Activated CD4-positive, alpha-beta memory T cell treated with anti-CD3 and anti-CD28 coated beads for 36 hours (primary cell): ENCODE measurements around the gene WBP1L. TPM values are rescaled to one million over a fixed set of nuclear protein-coding genes. Genes with fewer than 3 reads are reported as not detected.
"Not testable (repeated sequence)": the region's sequence is repeated elsewhere in the genome, so short reads cannot be mapped to it uniquely, and the experiment has no call there.

ENCODE experiments used
- CTCF ChIA-PET: fragments of 350-600 bp; sonication (Branson Sonifier 250); formaldehyde crosslinking; loops from one replicate; lab custom pipeline; 2021; ENCODE audit warnings: antibody characterized with exemption, inconsistent platforms; lab: Charles Lee
- POLR2A ChIA-PET: fragments of 350-600 bp; sonication (Branson Sonifier 250); formaldehyde crosslinking; loops from one replicate; lab custom pipeline; 2021; ENCODE audit warnings: antibody characterized with exemption; lab: Charles Lee
- DNase-seq: peaks from one replicate; pipeline ENCODE4 v3.0.0-alpha.2; 2020
- H3K27ac Mint-ChIP-seq: one replicate; pipeline ENCODE4 v1.8.0; 2021; ENCODE audit warnings: mixed read lengths
- H3K27me3 Mint-ChIP-seq: one replicate; pipeline ENCODE4 v1.8.0; 2021; ENCODE audit warnings: mixed read lengths
- H3K36me3 Mint-ChIP-seq: one replicate; pipeline ENCODE4 v1.8.0; 2021; ENCODE audit warnings: mixed read lengths
- H3K4me1 Mint-ChIP-seq: one replicate; pipeline ENCODE4 v1.8.0; 2021; ENCODE audit warnings: low read depth, mixed read lengths
- H3K4me3 Mint-ChIP-seq: one replicate; pipeline ENCODE4 v1.8.0; 2021; ENCODE audit warnings: mild to moderate bottlenecking, mixed read lengths
- H3K9me3 Mint-ChIP-seq: one replicate; pipeline ENCODE4 v1.8.0; 2021; ENCODE audit warnings: mixed read lengths
- intact Hi-C: fragments of 100-400 bp; cut with micrococcal nuclease; formaldehyde crosslinking; loops from one replicate; pipeline ENCODE4 v1.15.1; 2023
- total RNA-seq, 2 experiments: library from RNA; stranded (reverse); gene quantifications; one replicate each; pipeline ENCODE4 v1.2.3, GENCODE V29; 2021

WBP1L gene
- total RNA-seq, 2 experiments from 2014 or later = 14.6 to 15.9 TPM

DNA sequence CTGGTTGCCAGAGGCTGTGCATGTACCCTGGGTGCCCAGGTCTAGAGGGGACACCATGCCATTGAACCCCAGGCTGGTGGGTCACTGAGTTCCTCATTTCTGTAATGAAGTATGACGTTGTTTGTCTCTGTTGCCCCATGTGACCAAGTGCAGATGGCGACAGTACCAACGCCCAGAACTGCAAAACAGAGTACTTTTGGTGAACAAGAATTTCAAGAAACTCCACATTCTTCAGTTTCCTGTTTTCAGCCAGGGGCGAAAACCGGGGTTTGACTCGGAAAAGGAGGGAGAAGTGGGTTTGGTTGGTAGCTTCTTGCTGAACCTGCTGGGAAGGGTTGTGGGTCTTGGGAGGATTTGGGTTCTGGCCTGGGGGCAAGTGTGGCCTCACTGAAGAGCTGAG lies 75.3 kb downstream of the WBP1L start:
- Mint-ChIP-seq H3K36me3 (no peaks in the 10 kb centered on the region), H3K4me1 (no peaks in the 10 kb centered on the region), H3K27me3 (no peaks in the 10 kb centered on the region), H3K27ac (no peak overlapping the region), H3K9me3 (no peaks in the 10 kb centered on the region), H3K4me3 (no peak overlapping the region)
- ChIA-PET CTCF (no interaction called here), POLR2A (no interaction called here)
- intact Hi-C loops = no loop called here
- DNase-seq = no peak

DNA sequence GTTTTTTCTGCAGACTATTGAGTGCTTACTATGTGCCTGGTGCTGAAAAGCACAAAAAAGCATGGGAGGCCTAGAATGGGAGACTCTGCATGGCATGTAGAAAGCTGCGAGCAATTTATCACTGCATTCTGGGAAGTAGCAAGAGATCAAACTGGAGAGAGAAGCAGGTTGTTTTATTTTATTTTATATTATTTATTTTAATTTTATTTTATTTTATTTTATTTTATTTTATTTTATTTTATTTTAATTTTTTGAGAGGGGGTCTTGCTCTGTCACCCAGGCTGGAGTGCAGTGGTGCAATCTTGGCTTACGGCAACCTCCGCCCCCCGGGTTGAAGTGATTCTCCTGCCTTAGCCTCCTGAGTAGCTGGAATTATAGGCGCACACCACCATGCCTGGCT lies 76.3 kb downstream of the WBP1L start:
- DNase-seq, intact Hi-C loops, CTCF ChIA-PET, H3K27me3 Mint-ChIP-seq, POLR2A ChIA-PET, H3K27ac Mint-ChIP-seq, H3K9me3 Mint-ChIP-seq, H3K4me3 Mint-ChIP-seq, H3K4me1 Mint-ChIP-seq, H3K36me3 Mint-ChIP-seq: not testable (repeated sequence)

DNA sequence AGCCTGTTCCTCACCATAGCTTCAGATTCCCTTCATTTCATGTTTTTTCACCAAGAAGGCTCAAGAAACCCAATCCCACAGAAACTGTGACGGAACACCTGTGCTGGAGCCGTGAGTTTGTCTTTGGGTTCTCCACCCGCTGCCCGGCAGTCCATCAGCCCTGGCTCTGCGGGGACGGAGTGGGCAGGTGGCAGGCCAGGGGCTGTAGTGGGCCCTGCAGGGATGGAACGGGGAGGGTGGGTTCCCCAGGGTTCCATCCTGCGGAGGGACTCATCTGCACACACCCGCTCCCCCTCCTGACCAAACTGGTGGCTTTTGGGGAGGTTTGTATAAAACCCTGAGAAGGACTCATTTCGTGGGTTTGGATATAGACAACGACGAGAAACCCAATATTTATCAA lies 78.5 kb downstream of the WBP1L start:
- H3K9me3 Mint-ChIP-seq = no peaks in the 10 kb centered on the region
- no peaks in the 10 kb centered on the region for H3K4me1 Mint-ChIP-seq
- POLR2A ChIA-PET = no interaction called here
- H3K27ac Mint-ChIP-seq = no peak overlapping the region
- no peak for DNase-seq
- no peaks in the 10 kb centered on the region for H3K27me3 Mint-ChIP-seq
- CTCF ChIA-PET = no interaction called here
- intact Hi-C loops = no loop called here
- no peaks in the 10 kb centered on the region for H3K36me3 Mint-ChIP-seq
- H3K4me3 Mint-ChIP-seq = no peak overlapping the region

DNA sequence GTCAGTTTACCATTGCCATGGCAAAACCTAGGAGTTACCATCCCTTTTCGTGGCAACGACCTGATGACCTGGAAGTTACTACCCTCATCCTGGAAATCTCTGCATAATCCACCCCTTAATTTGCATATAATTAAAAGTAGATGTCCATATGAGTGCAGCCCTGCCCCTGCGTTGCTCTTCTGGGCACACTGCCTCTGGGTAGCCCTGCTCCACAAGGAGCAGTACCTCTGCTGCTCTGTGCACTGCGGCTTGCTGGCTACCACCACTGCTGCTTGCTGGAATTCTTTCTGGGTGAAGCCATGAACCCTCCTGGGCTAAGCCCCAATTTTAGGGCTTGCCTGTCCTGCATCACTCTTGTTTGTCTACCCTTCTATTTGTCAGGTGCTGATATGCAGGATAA lies 80.9 kb downstream of the WBP1L start:
- Mint-ChIP-seq H3K9me3 (no peaks in the 10 kb centered on the region), H3K4me1 (no peaks in the 10 kb centered on the region), H3K27me3 (no peaks in the 10 kb centered on the region), H3K4me3 (no peak overlapping the region), H3K36me3 (no peaks in the 10 kb centered on the region), H3K27ac (no peak overlapping the region)
- intact Hi-C loops = no loop called here
- POLR2A ChIA-PET = no interaction called here
- DNase-seq = no peak
- CTCF ChIA-PET = no interaction called here

DNA sequence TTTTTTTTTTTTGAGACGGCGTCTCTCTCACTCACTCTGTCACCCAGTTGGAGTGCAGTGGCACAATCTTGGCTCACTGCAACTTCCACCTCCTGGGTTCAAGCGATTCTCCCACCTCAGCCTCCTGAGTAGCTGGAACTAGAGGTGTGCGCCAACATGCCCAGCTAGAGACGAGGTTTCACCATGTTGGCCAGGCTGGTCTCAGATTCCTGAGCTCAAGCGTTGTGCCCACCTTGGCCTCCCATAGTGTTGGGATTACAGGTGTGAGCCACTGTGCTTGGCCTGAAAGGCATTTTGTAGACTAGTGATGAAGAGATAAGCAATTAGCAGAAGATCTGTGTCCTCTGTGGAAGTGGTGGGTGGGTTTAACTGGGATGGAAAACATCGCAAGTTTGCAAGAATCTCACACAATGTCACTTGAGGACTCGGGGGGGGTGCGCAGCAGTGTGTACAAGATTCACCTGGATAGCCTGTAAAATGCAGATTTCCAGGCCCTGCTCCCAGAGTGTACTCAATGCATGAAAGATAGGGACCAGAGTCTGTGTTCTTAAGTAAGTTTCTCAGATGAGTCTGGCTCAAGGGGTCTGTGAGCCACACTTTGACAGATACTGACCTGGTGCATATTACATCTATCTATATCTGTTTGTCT lies 82.5 kb downstream of the WBP1L start:
- no peak for DNase-seq
- Mint-ChIP-seq H3K27me3 (no peaks in the 10 kb centered on the region), H3K36me3 (no peaks in the 10 kb centered on the region), H3K27ac (no peak overlapping the region), H3K9me3 (no peaks in the 10 kb centered on the region), H3K4me1 (no peaks in the 10 kb centered on the region), H3K4me3 (no peak overlapping the region)
- POLR2A ChIA-PET = no interaction called here
- intact Hi-C loops = no loop called here
- CTCF ChIA-PET = no interaction called here

DNA sequence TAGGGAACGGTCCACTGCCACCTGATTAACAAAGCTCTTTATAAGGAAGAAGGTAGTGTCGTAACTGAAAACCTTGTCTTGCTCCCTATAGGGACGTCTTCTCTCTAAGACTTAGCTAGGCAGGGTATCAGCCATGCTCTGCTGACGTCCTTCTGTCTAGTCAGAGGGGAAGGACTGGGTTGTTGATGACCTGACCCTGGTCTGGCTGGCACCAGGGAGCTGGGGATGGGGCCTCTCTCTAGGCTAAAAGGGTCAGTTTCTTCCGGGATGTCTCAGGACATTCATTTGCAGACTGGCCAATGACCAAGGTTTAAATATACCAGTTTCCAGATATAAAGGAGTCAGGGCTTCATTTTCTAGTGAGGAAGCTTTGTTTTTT lies 83.8 kb downstream of the WBP1L start:
- intact Hi-C loops = no loop called here
- no peaks in the 10 kb centered on the region for H3K4me1 Mint-ChIP-seq
- H3K9me3 Mint-ChIP-seq = no peaks in the 10 kb centered on the region
- H3K4me3 Mint-ChIP-seq = no peak overlapping the region
- DNase-seq = no peak
- ChIA-PET POLR2A (interaction anchor here (0.9 kb wide), 1 partner anchor 11 kb away, joined by 5 read pairs; no protein-coding TSS in a partner anchor), CTCF (no interaction called here)
- no peaks in the 10 kb centered on the region for H3K36me3 Mint-ChIP-seq
- H3K27me3 Mint-ChIP-seq = no peaks in the 10 kb centered on the region
- H3K27ac Mint-ChIP-seq = no peak overlapping the region

DNA sequence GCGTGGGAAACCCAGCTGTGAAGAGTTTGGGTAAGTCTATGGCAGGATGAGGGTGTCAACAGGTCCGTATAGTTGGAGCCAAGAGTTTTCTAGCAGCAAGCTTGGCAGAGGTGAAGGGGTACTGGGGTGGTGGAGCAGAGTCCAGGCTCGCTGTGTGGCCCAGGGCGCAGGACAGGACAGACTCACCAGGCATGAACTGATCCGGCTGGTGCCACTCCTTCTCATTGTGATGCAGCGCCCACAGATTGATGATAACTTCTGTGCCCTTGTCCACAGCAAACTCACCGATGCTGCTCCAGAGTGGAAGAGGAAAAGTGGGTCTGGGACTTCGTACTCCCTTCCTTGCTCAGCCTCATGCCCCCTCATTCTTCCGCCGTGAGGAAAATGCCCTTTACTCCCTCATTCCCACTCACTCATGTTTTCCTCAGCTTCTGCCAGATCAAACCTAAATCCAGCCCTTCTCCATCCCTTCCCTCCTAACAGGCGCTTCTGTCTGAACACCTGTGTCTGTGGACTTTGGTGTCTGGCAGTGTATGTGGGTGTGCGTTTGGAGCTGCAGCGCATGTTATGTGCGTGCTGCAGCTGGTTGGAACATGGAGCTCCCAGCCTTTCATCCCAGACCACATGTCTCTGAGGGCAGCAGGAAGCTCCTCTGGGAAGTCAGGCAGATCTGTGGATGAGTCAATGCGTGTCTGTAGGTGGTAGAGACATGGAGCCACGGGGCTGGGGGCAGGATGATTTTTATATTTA lies 87.7 kb downstream of the WBP1L start:
- DNase-seq = no peak
- Mint-ChIP-seq H3K36me3 (no peaks in the 10 kb centered on the region), H3K27ac (no peak overlapping the region), H3K27me3 (peaks cover 3% of the 10 kb centered on the region), H3K4me1 (peaks cover 3% of the 10 kb centered on the region), H3K9me3 (no peaks in the 10 kb centered on the region), H3K4me3 (no peak overlapping the region)
- POLR2A ChIA-PET = no interaction called here
- intact Hi-C loops = no loop called here
- CTCF ChIA-PET = interaction anchor here (1.0 to 9.1 kb wide), 4 partner anchors 70 to 413 kb away, joined by 3 to 59 read pairs (median 4); no protein-coding TSS in a partner anchor

DNA sequence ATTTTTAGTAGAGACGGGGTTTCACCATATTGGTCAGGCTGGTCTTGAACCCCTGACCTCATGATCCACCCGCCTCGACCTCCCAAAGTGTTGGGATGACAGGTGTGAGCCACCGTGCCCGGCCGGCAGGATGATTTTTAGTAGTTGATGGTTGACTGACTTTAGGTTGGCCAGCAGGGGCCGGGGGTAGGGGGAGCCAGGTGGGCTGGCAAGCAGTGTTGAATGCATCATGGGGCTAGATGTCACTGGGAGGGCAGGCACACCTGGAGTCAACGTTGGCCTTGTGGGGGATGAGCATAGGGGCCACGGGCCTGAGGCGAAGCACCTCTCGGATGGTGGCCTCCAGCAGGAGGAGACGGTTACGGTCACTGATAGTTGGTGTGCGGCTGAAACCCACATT lies 88.5 kb downstream of the WBP1L start:
- intact Hi-C loops = no loop called here

DNA sequence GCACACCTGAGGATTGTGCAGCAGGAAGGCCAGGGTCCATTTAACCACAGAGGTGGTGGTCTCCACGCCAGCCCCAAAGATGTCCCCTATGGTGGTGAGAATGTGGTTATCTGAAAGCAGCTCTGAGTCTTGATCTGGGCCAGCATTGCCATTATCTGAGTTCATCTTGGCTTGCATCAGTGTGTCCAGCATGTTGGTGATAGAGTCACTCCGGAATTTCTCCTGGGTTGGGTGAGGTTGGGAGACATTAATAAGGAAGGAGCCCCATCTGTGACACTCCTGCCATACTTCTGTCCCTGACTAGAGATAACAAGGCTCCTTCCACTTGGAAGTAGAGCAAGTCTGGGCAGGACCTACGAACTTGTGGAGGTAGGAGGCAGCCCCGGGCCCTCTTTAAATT lies 89.2 kb downstream of the WBP1L start:
- Mint-ChIP-seq H3K36me3 (no peaks in the 10 kb centered on the region), H3K4me1 (peaks cover 3% of the 10 kb centered on the region), H3K4me3 (no peak overlapping the region), H3K27ac (no peak overlapping the region), H3K9me3 (peaks cover 6% of the 10 kb centered on the region), H3K27me3 (peaks cover 3% of the 10 kb centered on the region)
- ChIA-PET POLR2A (no interaction called here), CTCF (interaction anchor here (0.6 to 9.1 kb wide), 3 partner anchors 12 to 69 kb away, joined by 3 to 59 read pairs (median 6); no protein-coding TSS in a partner anchor)
- intact Hi-C loops = no loop called here
- no peak for DNase-seq

More for the DNA sequence above, 88.5 kb downstream of the WBP1L start:
- H3K27ac Mint-ChIP-seq = no peak overlapping the region
- DNase-seq = no peak
- no peaks in the 10 kb centered on the region for H3K36me3 Mint-ChIP-seq
- H3K4me3 Mint-ChIP-seq = no peak overlapping the region
- H3K9me3 Mint-ChIP-seq = no peaks in the 10 kb centered on the region
- POLR2A ChIA-PET = no interaction called here
- peaks cover 3% of the 10 kb centered on the region for H3K27me3 Mint-ChIP-seq
- CTCF ChIA-PET = interaction anchor here (9.1 kb wide), 1 partner anchor 70 kb away, joined by 59 read pairs; no protein-coding TSS in a partner anchor
- peaks cover 3% of the 10 kb centered on the region for H3K4me1 Mint-ChIP-seq

DNA sequence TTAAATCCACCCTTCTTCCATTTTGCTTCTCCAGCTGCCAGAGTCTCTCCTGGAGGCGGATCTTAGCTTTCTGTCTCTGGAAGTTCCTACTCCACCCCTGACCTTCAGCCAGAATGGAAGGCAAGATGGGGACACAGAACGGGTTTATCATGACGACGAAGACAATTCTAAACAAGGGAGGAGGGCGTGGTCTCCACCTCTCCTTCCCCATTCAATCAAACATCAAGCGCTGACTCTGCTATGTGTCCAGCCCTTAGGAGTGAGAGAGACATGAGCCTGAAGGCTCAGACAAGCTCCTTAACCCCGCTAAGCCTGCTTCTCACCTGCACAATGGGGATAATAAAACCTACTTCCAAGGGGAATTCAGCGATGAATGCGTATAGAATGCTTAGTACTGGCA lies 90.4 kb downstream of the WBP1L start:
- intact Hi-C loops = no loop called here
- Mint-ChIP-seq H3K9me3 (peaks cover 12% of the 10 kb centered on the region), H3K4me1 (peaks cover 3% of the 10 kb centered on the region), H3K27me3 (peaks cover 3% of the 10 kb centered on the region), H3K4me3 (no peak overlapping the region), H3K36me3 (no peaks in the 10 kb centered on the region), H3K27ac (no peak overlapping the region)
- POLR2A ChIA-PET = no interaction called here
- CTCF ChIA-PET = interaction anchor here (0.8 to 9.1 kb wide), 5 partner anchors 9 to 84 kb away, joined by 3 to 59 read pairs (median 3); partner anchors contain the start of gene CNNM2
- DNase-seq = no peak

DNA sequence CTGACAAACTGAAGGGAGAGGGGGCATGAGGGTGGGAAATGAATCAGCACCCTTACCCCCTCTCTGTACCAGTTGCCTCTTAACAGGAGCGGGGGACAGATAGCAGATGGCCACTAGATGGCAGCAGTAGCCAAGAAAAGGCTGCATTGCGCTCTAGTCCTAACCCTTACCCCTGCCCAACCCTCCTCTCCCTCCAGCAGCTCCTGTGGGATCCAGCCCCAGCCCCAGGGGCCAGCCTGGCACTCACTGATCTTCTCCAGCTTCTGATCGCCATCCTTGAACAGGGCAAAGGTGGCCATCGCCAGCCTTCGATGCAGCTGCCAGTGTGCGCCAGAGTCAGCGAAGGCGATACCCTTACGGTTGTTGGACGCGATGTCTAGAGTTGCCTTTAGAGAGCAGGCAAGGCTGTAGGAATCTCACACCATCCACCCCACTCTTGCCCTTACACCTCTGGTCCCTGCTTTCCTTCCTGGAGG lies 91.3 kb downstream of the WBP1L start:
- no peak overlapping the region for H3K27ac Mint-ChIP-seq
- intact Hi-C loops = loop anchor here (1.0 kb wide), 3 partner anchors 66 to 409 kb away; no protein-coding TSS in a partner anchor
- peak; percentile 82 for DNase-seq
- H3K4me3 Mint-ChIP-seq = no peak overlapping the region
- ChIA-PET CTCF (interaction anchor here (0.5 to 9.1 kb wide), 19 partner anchors 11 to 499 kb away, joined by 3 to 59 read pairs (median 3); partner anchors contain the start of gene CNNM2), POLR2A (no interaction called here)
- H3K4me1 Mint-ChIP-seq = peaks cover 3% of the 10 kb centered on the region
- H3K9me3 Mint-ChIP-seq = peaks cover 12% of the 10 kb centered on the region
- H3K27me3 Mint-ChIP-seq = peaks cover 3% of the 10 kb centered on the region
- H3K36me3 Mint-ChIP-seq = no peaks in the 10 kb centered on the region

DNA sequence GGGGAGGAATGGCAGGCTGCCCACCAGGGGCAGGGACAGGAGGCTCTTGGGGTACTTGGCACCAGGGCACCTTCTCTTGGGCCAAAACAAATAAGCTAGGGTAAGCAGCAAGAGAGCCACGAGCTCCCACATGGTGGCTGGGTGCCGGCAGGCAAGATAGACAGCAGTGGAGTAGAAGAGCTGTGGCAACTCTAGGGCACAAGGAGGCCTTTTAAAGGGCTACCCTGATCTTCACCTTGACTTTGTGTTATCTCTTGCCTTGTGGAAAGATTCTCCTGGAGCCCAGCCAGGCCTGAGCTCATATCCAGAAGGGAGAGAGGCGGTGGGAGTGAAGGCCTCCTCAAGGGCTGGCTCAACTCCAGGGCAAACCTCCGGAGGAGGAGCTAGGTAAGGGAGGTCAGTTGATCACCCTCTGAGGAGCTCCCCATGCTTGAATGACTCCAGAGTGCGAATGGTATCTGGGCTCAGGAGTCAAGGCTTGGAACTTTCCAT lies 93.5 kb downstream of the WBP1L start, which contains the start of gene CYP17A1:
CYP17A1 (minus strand) TSS at position 184 of the 492 bp plus-strand sequence; CDS start at position 132, 52 bp downstream.
- CTCF ChIA-PET = interaction anchor here (1.1 to 9.1 kb wide), 5 partner anchors 65 to 497 kb away, joined by 5 to 59 read pairs (median 13); no protein-coding TSS in a partner anchor
- POLR2A ChIA-PET = no interaction called here
- H3K4me3 Mint-ChIP-seq = no peak within 1 kb of the TSS
- intact Hi-C loops = no loop called here
- DNase-seq = no peak
- H3K4me1 Mint-ChIP-seq = peaks cover 3% of the 10 kb centered on the region
- no peaks in the 10 kb centered on the region for H3K36me3 Mint-ChIP-seq
- H3K27ac Mint-ChIP-seq = no peak within 1 kb of the TSS
- peaks cover 12% of the 10 kb centered on the region for H3K9me3 Mint-ChIP-seq
- peaks cover 3% of the 10 kb centered on the region for H3K27me3 Mint-ChIP-seq
